SH-SY5Y (cell line): ENCODE measurements around the gene HRC.

Source experiments
- GATA2 ChIP-seq: IDR thresholded peaks from 2 replicates; pipeline ENCODE4 v1.6.1; 2011; ENCODE audit warnings: mild to moderate bottlenecking, low read depth, low read length
- GATA3 ChIP-seq: IDR thresholded peaks from 2 replicates; pipeline ENCODE4 v1.6.1; 2011; ENCODE audit warnings: low read depth, mild to moderate bottlenecking, low read length, moderate library complexity

DNA sequence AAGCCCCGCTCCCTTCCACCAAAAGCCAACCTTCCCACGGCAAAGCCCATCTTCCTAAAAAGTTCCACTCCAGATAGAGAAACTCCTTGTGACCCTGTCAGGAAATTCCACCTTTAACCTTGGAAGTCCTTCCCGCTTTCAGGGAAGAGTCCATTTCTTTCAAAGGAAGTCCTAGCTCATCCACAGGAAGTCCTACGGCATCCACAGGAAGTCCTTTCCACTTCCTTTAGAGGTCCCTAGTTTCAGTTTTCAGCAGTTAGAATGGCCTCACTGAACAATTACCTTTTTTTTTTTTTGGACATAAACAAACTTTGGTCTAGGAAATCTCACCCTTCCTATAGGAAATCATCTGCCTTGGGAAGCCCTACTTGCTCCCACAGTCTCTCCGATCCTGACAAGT, 34.1 kb upstream of the HRC start:
- no peak for TF ChIP-seq GATA2
- no peak for TF ChIP-seq GATA3
